Subcutaneous adipose tissue (tissue), 4 donors: ENCODE data around the gene JARID2. TPM values are rescaled to one million over a fixed set of nuclear protein-coding genes. Genes with fewer than 3 reads are reported as not detected.

Experiments
- CTCF ChIP-seq: fragments of 450-650 bp; IDR thresholded peaks from one replicate; pipeline ENCODE4 v1.5.1; 2016; ENCODE audit warnings: low read depth, mild to moderate bottlenecking, control low read depth, antibody characterized with exemption, moderate library complexity
- total RNA-seq, 4 donors: library from RNA; depleted of rRNA; stranded (reverse); fragments of >200 nt; gene quantifications; one replicate each; pipeline ENCODE4 v1.1.0, GENCODE V29; 2016

Gene JARID2
- total RNA-seq, 4 donors from 2014 or later, result 9.8 to 17.2 (median 12.1) TPM

DNA sequence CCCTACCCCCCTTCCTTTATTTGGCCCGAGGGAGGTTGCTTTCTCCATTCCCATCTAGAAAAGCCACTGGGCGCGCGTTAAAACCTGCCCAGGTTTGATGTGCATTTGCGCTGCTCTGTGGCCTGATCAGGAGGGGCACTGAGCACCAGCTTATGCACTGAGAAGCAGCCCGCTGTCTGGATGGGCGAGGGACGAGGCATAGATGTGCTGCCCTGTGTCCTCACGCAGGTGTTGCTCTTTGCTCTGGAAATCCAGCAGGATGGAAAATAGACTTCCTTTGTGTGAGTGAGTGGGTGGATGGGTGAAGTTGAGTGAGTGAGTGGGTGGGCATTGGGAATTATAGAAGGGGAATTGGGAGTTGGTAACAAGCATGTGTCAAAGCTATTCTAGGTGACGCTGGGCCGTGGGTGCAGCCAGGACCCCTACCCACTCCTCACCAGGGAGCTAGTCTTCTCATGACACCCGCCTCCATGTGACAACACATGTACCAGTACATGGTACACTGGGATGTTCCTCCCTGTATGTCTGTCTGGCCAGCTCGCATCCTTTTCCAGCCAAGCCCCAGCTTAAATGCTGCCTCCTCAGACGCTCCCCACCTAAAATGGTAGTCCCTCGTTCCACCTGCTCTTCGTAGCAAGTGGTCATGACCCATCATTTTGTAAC is 254.3 kb downstream of the JARID2 start:
- TF ChIP-seq CTCF, result no peak

DNA sequence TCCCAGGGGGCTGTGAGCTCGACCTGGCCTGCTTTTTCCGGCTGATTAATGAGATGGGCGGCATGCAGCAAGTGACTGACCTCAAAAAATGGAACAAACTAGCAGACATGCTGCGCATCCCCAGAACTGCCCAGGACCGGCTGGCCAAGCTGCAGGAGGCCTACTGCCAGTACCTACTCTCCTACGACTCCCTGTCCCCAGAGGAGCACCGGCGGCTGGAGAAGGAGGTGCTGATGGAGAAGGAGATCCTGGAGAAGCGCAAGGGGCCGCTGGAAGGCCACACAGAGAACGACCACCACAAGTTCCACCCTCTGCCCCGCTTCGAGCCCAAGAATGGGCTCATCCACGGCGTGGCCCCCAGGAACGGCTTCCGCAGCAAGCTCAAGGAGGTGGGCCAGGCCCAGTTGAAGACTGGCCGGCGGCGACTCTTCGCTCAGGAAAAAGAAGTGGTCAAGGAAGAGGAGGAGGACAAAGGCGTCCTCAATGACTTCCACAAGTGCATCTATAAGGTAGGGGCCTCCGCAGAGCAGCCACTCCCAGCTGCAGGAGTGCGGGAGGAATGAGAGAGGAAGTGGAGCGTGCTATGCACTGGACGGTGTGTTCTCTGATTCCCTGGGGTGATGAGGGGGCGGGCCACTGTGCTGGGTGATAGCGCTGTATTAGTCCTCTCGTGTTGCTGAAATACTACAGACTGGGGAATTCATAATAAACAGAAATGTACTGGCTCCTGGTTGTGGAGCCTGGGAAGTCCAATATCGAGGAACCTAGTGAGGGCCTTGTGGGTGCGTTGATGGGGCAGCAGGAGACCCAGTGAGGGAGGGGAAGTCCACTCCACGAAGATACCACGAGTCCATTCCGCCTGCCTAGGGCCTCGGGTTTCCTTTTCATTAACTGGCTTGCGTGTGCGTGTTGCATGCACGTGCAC is 255.3 kb downstream of the JARID2 start:
- TF ChIP-seq CTCF, result no peak

DNA sequence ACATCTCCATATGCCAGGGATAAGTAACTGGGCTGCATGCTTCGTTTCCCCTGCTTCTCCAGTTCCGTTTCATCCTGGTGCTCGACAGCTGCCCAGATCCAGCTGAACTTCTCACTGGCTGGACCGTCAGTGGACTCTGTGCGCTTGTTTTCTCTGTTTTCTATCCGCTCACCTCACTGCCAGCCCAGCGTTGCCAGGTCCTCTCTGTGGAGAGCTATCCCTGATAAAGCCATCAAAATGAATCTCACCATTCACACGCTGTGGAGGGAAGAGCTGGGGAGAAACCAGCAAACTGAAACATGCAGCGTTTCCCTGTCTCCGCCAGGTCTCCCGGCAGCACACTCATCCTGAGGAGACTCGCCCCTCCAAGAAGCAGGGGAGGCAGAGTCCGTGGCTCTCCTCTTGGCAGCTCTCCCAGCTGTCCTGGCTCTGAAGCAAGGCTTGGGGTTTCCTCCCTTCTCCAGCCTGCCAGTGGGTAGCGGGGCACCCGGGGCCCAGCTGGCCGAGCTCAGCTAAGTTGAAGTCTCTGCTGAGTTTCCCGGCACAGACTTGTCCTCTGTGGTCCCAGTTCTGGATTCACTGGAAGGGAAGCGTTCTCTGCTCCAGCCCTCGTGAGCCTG is 256.1 kb downstream of the JARID2 start:
- TF ChIP-seq CTCF, result no peak

- TF ChIP-seq CTCF, result no peak
Measured at GRCh38 chr6:15502446-15503345, 256.8 kb downstream of the JARID2 start.

GRCh38 chr6:15503346-15503680 is 257.4 kb downstream of the JARID2 start:
- TF ChIP-seq CTCF, result no peak

DNA sequence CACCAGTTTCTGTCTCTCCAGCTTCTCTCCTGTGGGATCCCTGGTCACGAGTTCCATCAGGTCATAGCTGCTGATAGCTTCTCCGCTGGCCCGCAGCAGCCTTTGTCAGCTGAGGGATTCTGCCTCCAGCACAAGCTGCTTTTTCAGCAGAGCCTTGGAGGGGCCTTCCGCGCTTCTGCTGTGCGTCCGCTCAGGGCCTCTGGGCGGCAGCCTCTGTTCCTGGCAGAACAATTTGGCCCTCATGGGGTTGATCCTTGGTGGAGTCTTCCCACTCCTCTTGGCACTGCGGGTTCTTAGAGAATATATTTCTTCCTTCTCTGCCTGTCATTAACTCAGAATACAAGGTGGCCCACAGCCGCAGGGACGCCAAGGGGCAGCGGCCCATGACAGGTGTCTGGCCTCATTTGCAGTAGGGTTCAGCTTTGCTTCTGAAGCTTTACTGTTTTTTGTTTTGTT is 258.2 kb downstream of the JARID2 start:
- TF ChIP-seq CTCF, result no peak
